OCI-LY1 (cell line): Measurements from ENCODE around the gene DGLUCY.

ENCODE experiments used
- H2AFZ ChIP-seq: fragments of 200-600 bp; sonication (generic), shearing (Covaris generic); 2 replicates; pipeline ENCODE4 v1.6.0; 2014; ENCODE audit warnings: antibody characterized with exemption, mild to moderate bottlenecking, low read length
- H3F3A ChIP-seq: fragments of 200-600 bp; sonication (generic), shearing (Covaris generic); 2 replicates; pipeline ENCODE4 v1.6.0; 2014; ENCODE audit warnings: mild to moderate bottlenecking, antibody characterized with exemption, low read length, moderate library complexity; ENCODE audit not compliant: insufficient read depth
- H3K27ac ChIP-seq: fragments of 200-600 bp; sonication (generic); 2 replicates; pipeline ENCODE4 v1.5.1; 2014; ENCODE audit warnings: low read length, mixed run types, mild to moderate bottlenecking, low read depth; ENCODE audit not compliant: poor library complexity, severe bottlenecking
- H3K27me3 ChIP-seq: fragments of 200-600 bp; sonication (generic); 2 replicates; pipeline ENCODE4 v1.6.0; 2014; ENCODE audit warnings: antibody characterized with exemption, mild to moderate bottlenecking, low read length, moderate library complexity; ENCODE audit not compliant: insufficient read depth
- H3K36me3 ChIP-seq: fragments of 200-600 bp; sonication (generic); 2 replicates; pipeline ENCODE4 v1.6.1; 2014; ENCODE audit warnings: mild to moderate bottlenecking, antibody characterized with exemption, low read length, moderate library complexity, mixed read lengths; ENCODE audit not compliant: insufficient read depth
- H3K4me1 ChIP-seq: fragments of 200-600 bp; sonication (generic); 2 replicates; pipeline ENCODE4 v1.5.1; 2014; ENCODE audit warnings: mild to moderate bottlenecking, low read length, moderate library complexity; ENCODE audit not compliant: insufficient read depth, severe bottlenecking
- H3K4me2 ChIP-seq: fragments of 200-600 bp; sonication (generic), shearing (Covaris generic); 2 replicates; pipeline ENCODE4 v1.6.1; 2014; ENCODE audit warnings: low read length
- H3K4me3 ChIP-seq: fragments of 200-600 bp; sonication (generic); 2 replicates; pipeline ENCODE4 v1.5.1; 2014; ENCODE audit warnings: low read length, low read depth, mild to moderate bottlenecking, mixed read lengths; ENCODE audit not compliant: poor library complexity, severe bottlenecking
- H3K79me2 ChIP-seq: fragments of 200-600 bp; shearing (Covaris generic); 2 replicates; pipeline ENCODE4 v1.6.1; 2016; ENCODE audit warnings: mixed run types, low read length, mixed read lengths; ENCODE audit not compliant: insufficient read depth
- H3K9ac ChIP-seq: fragments of 200-600 bp; sonication (generic), shearing (Covaris generic); 2 replicates; pipeline ENCODE4 v1.6.1; 2014; ENCODE audit warnings: mild to moderate bottlenecking, low read length, mixed read lengths
- H3K9me2 ChIP-seq: fragments of 200-600 bp; sonication (generic), shearing (Covaris generic); 2 replicates; pipeline ENCODE4 v1.6.1; 2014; ENCODE audit warnings: low read depth, mild to moderate bottlenecking, low read length, mixed read lengths
- H3K9me3 ChIP-seq: fragments of 200-600 bp; shearing (Covaris generic); 2 replicates; pipeline ENCODE4 v1.6.1; 2014; ENCODE audit warnings: low read length, mixed read lengths
- H4K20me1 ChIP-seq: fragments of 200-600 bp; sonication (generic), shearing (Covaris generic); 2 replicates; pipeline ENCODE4 v1.6.0; 2016; ENCODE audit warnings: mild to moderate bottlenecking, low read length; ENCODE audit not compliant: insufficient read depth
- CTCF ChIP-seq: fragments of 200-600 bp; sonication (generic), shearing (Covaris generic); IDR thresholded peaks from 2 replicates; pipeline ENCODE4 v1.5.1; 2017; ENCODE audit warnings: mild to moderate bottlenecking, antibody characterized with exemption, low read length, moderate library complexity, mixed read lengths
- EZH2 ChIP-seq: fragments of 200-600 bp; sonication (generic), shearing (Covaris generic); IDR thresholded peaks from 2 replicates; pipeline ENCODE4 v1.8.0; 2017; ENCODE audit warnings: borderline replicate concordance, mixed run types, mild to moderate bottlenecking, antibody characterized with exemption, low read length, moderate library complexity, mixed read lengths

Gene DGLUCY

GRCh38 chr14:91261986-91262549 is 148.2 kb downstream of the DGLUCY start:
- H3K4me3 ChIP-seq: no peak overlapping the region
- H4K20me1 ChIP-seq: no peaks in the 10 kb centered on the region
- H3K27ac ChIP-seq: no peak overlapping the region
- H3F3A ChIP-seq: no peaks in the 10 kb centered on the region
- no peaks in the 10 kb centered on the region for H3K79me2 ChIP-seq
- H3K9me3 ChIP-seq: no peaks in the 10 kb centered on the region
- no peak overlapping the region for H3K4me2 ChIP-seq
- H3K9ac ChIP-seq: no peak overlapping the region
- no peaks in the 10 kb centered on the region for H3K9me2 ChIP-seq
- TF ChIP-seq CTCF (no peak), EZH2 (no peak)
- no peaks in the 10 kb centered on the region for H3K36me3 ChIP-seq
- H3K27me3 ChIP-seq: no peaks in the 10 kb centered on the region; the same call in 1 of the 2 replicates
- H2AFZ ChIP-seq: no peak overlapping the region
- peaks cover 17% of the 10 kb centered on the region for H3K4me1 ChIP-seq

- TF ChIP-seq EZH2 (no peak), CTCF (no peak)
- H3K27ac ChIP-seq: no peak overlapping the region
- no peaks in the 10 kb centered on the region for H3K79me2 ChIP-seq
- no peaks in the 10 kb centered on the region for H3K9me3 ChIP-seq
- peaks cover 7% of the 10 kb centered on the region for H3K4me1 ChIP-seq
- no peaks in the 10 kb centered on the region for H3F3A ChIP-seq
- no peaks in the 10 kb centered on the region; the same call in 1 of the 2 replicates for H3K36me3 ChIP-seq
- no peak overlapping the region for H2AFZ ChIP-seq
- H4K20me1 ChIP-seq: no peaks in the 10 kb centered on the region
- H3K9me2 ChIP-seq: no peaks in the 10 kb centered on the region
- no peaks in the 10 kb centered on the region; the same call in 1 of the 2 replicates for H3K27me3 ChIP-seq
- no peak overlapping the region for H3K9ac ChIP-seq
- H3K4me3 ChIP-seq: no peak overlapping the region
- no peak overlapping the region for H3K4me2 ChIP-seq
Measured at GRCh38 chr14:91263329-91263728, 149.5 kb downstream of the DGLUCY start.

- no peaks in the 10 kb centered on the region for H3F3A ChIP-seq
- H3K27me3 ChIP-seq: no peaks in the 10 kb centered on the region; the same call in 1 of the 2 replicates
- peaks cover 7% of the 10 kb centered on the region for H3K4me1 ChIP-seq
- H3K9me2 ChIP-seq: no peaks in the 10 kb centered on the region
- TF ChIP-seq EZH2: no peak
- TF ChIP-seq CTCF: no peak
- H3K9me3 ChIP-seq: no peaks in the 10 kb centered on the region
- H2AFZ ChIP-seq: no peak overlapping the region
- H3K9ac ChIP-seq: no peak overlapping the region
- H3K27ac ChIP-seq: no peak overlapping the region
- no peaks in the 10 kb centered on the region for H4K20me1 ChIP-seq
- H3K4me3 ChIP-seq: peak overlapping the region; percentile 16
- H3K4me2 ChIP-seq: peak overlapping the region; percentile 30; the same call in 1 of the 2 replicates
- H3K79me2 ChIP-seq: no peaks in the 10 kb centered on the region
- peaks cover 5% of the 10 kb centered on the region for H3K36me3 ChIP-seq
Measured at GRCh38 chr14:91264151-91265150, 150.6 kb downstream of the DGLUCY start.
